Measurements from ENCODE around the gene ZNF135. TPM values are rescaled to one million over a fixed set of nuclear protein-coding genes. Genes with fewer than 3 reads are reported as not detected.

The ZNF135 gene
- total and polyA plus RNA-seq, 2 of the 13 experiments (the other 11 are each of a cell fraction or from before 2014, with no cell fraction given) = not detected

- intact Hi-C loops (cut with micrococcal nuclease; ENCODE audit: unreplicated experiment) = no loop called here
- no peak for ATAC-seq
These were observed 48.6 kb upstream of the ZNF135 start for GRCh38 chr19:58010507-58010906.

More at GRCh38 chr19:58010507-58010906, 48.6 kb upstream of the ZNF135 start:
- TF ChIP-seq ZMYM4 (CRISPR knock-in tag; IDR thresholded peaks at IDR 0.05) (no peak), CSRNP1 (CRISPR knock-in tag; IDR thresholded peaks at IDR 0.05) (no peak), HHEX (CRISPR knock-in tag; IDR thresholded peaks at IDR 0.05) (no peak), ZNF224 (CRISPR knock-in tag; IDR thresholded peaks at IDR 0.05) (no peak), RBAK (CRISPR knock-in tag; IDR thresholded peaks at IDR 0.05) (no peak), PITX1 (CRISPR knock-in tag; IDR thresholded peaks at IDR 0.05) (no peak), GATA4 (IDR thresholded peaks at IDR 0.05; ENCODE audit: borderline replicate concordance, low read depth) (no peak), CCAR2 (optimal IDR thresholded peaks at IDR 0.05; ENCODE audit: low read depth, low read length) (no peak), ELF4 (CRISPR knock-in tag; IDR thresholded peaks at IDR 0.05; ENCODE audit: borderline replicate concordance) (no peak), GZF1 (CRISPR knock-in tag; IDR thresholded peaks at IDR 0.05) (no peak), STAG1 (CRISPR knock-in tag; IDR thresholded peaks at IDR 0.05) (no peak), ZNF547 (CRISPR knock-in tag; IDR thresholded peaks at IDR 0.05) (no peak), FOXA3 (CRISPR knock-in tag; IDR thresholded peaks at IDR 0.05) (no peak), KDM2A (CRISPR knock-in tag; IDR thresholded peaks at IDR 0.05; ENCODE audit: borderline replicate concordance, low read depth) (no peak), ZNF274 (CRISPR knock-in tag; IDR thresholded peaks at IDR 0.05) (no peak), POGK (CRISPR knock-in tag; conservative IDR thresholded peaks at IDR 0.05) (no peak), ZNF367 (CRISPR knock-in tag; IDR thresholded peaks at IDR 0.05; ENCODE audit: borderline replicate concordance) (no peak), TAF1 (CRISPR knock-in tag; IDR thresholded peaks at IDR 0.05) (no peak), ARNT2 (CRISPR knock-in tag; IDR thresholded peaks at IDR 0.05; ENCODE audit: low read depth) (no peak), ZFP36 (IDR thresholded peaks at IDR 0.05; ENCODE audit: borderline replicate concordance, low read depth, low read length, partially characterized antibody) (no peak)
- Histone ChIP-seq H3K36me3 (replicated peaks in 1 of 2; ENCODE audit: control insufficient read depth in 1 of 2, insufficient read depth in 2 of 2, low read length in 2 of 2) (peaks cover 0 to 8% of the 10 kb centered on the region in 2 experiments; a peak in 1 of 5 replicates), H3K4me3 (replicated peaks in 1 of 3; ENCODE audit: insufficient read depth in 1 of 3, low read depth in 2 of 3, low read length in 3 of 3) (no peak overlapping the region), H3K27ac (ENCODE audit: extremely low read length, insufficient read depth, low read length) (no peak overlapping the region), H3K4me2 (ENCODE audit: low read depth, low read length) (no peak overlapping the region), H3K9ac (ENCODE audit: insufficient read depth, low read depth, low read length) (no peak overlapping the region), H3K27me3 (ENCODE audit: control insufficient read depth in 1 of 2, insufficient read depth in 2 of 2, low read length in 2 of 2) (no peaks in the 10 kb centered on the region; a peak in 1 of 5 replicates), H3K4me1 (ENCODE audit: insufficient read depth, low read length) (0 out of 2 replicates have a peak, but pooled peaks cover 11% of the 10 kb centered on the region), H4K20me1 (ENCODE audit: insufficient read depth, low read length) (no peaks in the 10 kb centered on the region), H3K9me3 (ENCODE audit: low read length) (peaks cover 78% of the 10 kb centered on the region), H3K79me2 (ENCODE audit: insufficient read depth, low read length) (no peaks in the 10 kb centered on the region), H2AFZ (ENCODE audit: low read length) (no peak overlapping the region)
- POLR2A ChIA-PET = no interaction called here
- in situ Hi-C loops (cut with HindIII; ENCODE audit: extremely low pct_ligation_motif_present, low pct_unique_long_range_greater_than_20kb) = no loop called here
- DNase-seq (ENCODE audit: low spot score) (no peak), FAIRE-seq (no peak)
- CTCF ChIA-PET (ENCODE audit: low intra/inter-chr PET ratio, low total read pairs) = no interaction called here
- WGBS (ENCODE audit: low lambda C conversion rate) = 90% methylated on average over 22 of the region's 22 CpGs
- BruUV-seq (replicated peaks) = no TSS peak

All from HepG2 (cell line).